ENCODE measurements around the gene MPC2. TPM values are rescaled to one million over a fixed set of nuclear protein-coding genes. Genes with fewer than 3 reads are reported as not detected.

Gene MPC2
- total and polyA plus RNA-seq, 2 of the 8 experiments (the other 6 are each of a cell fraction or from before 2014, with no cell fraction given) = 18.6 to 40.9 TPM

DNA sequence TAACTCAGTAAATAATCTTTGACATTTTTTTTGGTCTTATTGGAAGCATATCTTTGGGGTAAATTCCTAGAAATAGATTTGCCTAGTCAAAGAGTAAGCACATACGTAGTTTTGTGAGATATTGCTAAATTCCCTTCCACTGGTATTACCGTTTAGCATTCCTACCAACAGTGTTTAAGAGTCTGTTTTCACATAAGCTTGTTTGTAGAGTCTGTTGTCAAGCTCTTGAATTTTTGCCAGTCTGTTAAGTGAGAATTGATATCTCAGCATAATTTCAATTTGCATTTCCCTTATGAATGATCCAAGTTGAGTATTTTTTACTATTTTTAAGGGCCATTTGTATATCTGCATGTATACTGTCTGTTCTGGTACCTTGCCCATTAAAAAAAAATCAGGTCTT is 37.0 kb upstream of the MPC2 start (continued):
- TF ChIP-seq YY1 (IDR thresholded peaks at IDR 0.05; ENCODE audit: low read depth, low read length) = no peak
